HG02943 (cell line): ENCODE data around the gene SLC6A1.

Experiments
- ATAC-seq: cut with Tn5 transposase; IDR thresholded peaks from one replicate; pipeline ENCODE4 v1.9.1; 2021; ENCODE audit warnings: mild to moderate bottlenecking, low read depth, moderate library complexity; ENCODE audit not compliant: unreplicated experiment

Gene SLC6A1

DNA sequence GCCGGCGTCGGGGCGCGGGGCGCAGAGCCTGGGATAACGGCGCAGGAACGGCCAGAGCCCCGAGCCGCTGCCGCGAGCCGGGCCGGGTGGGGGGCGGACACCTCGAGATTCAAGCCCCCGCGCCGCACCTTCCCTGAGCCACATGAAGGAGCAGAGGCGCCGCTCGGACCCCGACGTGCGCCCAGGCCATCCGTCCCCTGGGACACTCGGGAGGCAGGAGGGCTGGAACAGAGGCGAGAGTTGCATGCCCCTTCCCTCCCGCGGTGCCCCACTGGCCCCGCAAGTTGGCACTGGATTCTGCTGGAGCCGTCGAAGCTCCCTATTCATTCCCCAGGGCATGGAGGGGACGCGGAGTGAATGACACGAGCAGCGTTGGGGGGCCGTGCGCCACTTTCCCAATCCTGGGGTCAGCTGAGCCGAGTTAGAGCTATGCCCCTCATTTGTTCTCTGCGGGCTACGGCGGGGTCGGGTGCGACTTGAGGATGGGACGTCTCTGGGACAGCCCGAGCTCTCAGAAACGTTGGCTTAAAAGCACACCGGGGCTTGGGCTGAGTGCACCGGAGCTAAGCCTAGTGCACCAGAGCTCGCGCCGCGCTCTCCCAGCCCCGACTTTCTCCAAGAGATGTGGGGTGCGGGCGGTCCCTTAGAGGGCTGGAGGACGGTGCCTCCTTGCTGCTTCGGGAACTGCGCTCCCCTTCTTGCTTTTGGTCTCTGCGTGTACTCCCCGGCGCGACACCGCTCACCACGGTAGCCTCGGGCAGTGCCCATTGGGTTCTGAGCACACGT is 588 bp downstream of the SLC6A1 start:
- ATAC-seq: no peak

GRCh38 chr3:10993729-10994065 is 1.1 kb downstream of the SLC6A1 start:
- ATAC-seq: no peak

DNA sequence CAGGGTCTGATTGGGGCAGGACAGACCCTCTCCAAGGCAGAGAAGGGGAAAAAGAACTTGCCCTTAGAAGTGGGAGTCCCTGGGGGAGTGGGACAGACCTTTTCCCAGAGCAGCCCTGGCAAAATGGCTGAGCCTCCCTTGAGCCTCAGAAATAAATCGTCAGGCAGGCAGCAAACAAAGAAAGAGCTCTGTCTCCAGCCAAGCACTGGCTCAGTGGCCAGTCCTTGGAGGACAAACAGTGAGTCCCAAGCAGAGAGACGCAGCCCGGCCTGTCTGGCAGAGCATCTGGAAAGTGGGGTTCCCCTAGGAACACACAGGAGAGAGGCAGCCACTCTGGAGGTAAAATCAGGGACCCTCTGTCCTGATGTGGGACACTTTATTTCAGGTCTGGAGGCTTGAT is 1.8 kb downstream of the SLC6A1 start:
- ATAC-seq: no peak

DNA sequence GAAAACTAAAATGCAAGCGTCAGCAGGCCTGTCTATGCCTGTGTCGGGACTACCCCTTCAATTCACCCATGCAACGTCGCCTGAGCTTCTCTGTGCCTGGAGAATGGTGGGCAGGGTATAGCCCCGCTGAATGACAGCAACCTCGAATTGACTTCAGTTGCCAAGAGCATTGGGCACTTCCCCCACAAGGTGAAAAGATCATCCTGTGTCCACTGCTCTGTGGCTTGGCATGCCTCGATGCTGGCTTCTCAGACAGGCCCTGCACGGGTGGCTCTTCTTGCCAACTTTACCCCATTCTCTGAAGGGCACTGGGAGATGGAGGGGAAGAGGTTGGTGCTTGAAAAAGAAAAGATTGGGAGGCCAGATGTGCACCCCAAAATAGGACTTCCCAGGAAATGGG is 3.3 kb downstream of the SLC6A1 start:
- no peak for ATAC-seq

- ATAC-seq: no peak
Observed at GRCh38 chr3:10996345-10997013, 3.9 kb downstream of the SLC6A1 start.

GRCh38 chr3:10997196-10997595 is 4.6 kb downstream of the SLC6A1 start:
- ATAC-seq: no peak

DNA sequence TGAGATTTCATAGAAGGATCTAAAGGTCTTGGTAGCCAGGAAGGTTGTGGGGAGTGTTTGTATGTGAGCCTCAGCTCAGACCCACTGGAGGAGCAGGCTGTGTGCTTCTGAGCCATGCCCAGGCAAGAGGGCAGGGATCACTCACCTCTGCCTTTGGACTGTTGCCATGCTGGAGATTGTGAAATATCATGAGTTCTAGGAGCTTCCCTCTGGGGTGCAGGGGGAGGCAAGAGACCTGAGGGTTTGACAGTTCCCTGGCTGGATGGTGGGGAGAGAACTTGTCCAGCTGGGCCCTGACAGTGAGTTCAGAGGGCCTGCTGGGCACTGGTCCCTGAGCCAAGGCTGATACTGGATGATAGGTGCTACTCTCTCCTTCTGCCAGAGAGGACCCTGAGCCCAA is 6.0 kb downstream of the SLC6A1 start:
- ATAC-seq: no peak

- ATAC-seq: no peak
Observed at GRCh38 chr3:10999221-11000107, 6.9 kb downstream of the SLC6A1 start.

DNA sequence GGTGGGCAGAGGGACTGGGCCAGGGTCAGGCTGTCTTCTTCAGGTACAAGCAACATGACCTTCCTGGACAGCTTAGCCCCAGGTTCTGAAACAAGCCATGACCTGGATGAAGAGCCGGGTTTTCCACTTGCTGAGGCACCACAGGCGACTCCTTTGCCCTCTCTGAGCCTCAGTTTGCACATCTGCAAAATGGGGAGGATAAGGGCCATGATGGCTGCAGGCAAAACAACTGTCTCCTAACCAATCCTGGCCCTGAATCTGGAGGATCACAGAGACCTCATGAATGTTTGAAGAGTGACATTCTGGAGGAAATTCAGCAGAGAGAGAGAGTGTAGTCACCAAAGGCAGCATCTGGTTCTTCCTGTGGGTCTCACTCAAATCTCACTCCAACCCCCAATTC is 8.0 kb downstream of the SLC6A1 start:
- ATAC-seq: no peak

DNA sequence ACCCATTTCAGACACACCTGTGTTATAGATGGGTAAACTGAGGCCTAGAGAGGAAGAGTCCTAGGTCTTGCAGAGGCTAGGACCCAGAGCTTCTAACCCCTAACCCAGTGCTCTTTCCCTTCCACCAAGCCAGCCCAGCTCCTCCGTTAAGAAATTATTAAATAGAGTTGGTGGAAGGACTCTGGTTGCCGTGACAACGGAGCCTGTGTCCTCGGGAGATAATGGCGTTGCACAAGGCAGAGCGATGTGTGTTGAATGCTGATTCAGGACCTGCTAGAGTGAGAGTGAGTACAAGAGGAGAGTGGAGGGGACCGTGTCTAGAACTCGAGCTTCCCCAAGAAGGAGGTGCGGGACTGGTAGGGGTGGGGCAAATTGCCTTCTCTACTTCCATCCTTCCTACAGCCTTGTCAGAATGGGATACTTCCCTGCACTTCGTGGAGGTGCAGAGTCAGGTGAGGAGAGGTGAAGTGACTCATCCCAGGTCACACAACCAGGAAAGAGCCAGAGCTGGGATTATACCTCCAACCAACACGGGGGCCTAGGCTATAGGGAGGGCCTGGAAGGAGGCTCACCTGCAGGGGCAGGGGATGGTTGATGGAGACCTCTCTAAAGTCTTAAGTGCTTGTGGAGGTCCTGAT is 8.6 kb downstream of the SLC6A1 start:
- no peak for ATAC-seq

DNA sequence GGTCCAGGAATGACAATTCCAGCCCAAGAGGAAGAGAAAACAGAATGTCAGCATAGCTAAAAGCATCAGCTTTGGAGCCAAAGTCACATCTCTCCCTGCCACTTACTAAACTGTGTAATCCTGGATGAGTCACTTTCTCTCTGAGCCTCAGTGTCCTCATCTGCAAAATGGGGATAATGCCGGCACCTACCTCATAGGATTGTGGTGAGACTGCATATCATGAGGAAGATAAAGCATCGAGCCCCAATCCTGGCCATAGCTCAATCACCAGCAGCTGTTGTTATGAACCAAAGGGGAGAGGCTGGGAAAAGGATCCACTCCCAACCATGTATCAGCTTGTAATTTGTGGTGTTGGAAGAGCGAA is 9.1 kb downstream of the SLC6A1 start:
- ATAC-seq: no peak

- ATAC-seq: no peak
Observed at GRCh38 chr3:11002371-11002807, 9.8 kb downstream of the SLC6A1 start.

GRCh38 chr3:11004563-11004962 is 12.0 kb downstream of the SLC6A1 start:
- no peak for ATAC-seq

DNA sequence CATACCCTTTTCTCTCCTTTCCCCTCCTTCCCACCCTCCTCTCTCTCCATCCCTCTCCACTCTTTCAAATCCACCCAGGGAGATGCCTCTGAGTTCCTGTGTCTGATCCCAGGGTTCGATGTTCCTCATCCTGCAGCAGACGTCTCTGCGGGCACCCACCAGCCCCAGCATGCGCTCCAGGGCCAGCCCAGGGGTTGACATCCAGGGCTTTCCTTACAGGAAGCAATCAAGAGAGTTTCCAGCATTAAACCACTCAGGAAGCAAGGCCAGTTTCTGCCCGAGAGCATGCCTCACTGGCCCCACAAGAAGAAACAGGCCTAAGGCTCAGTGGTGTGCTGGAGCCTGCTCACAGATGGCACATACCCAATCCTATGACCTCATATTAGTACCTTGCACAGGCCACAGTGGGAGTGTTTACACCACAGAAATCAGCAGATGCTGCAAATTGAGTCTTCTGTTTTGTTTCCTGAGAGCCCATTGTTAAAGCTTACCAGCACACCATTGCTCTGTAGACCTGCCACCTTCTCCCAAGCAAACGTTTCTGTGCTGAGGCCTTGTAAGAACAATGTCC is 13.2 kb downstream of the SLC6A1 start:
- no peak for ATAC-seq

DNA sequence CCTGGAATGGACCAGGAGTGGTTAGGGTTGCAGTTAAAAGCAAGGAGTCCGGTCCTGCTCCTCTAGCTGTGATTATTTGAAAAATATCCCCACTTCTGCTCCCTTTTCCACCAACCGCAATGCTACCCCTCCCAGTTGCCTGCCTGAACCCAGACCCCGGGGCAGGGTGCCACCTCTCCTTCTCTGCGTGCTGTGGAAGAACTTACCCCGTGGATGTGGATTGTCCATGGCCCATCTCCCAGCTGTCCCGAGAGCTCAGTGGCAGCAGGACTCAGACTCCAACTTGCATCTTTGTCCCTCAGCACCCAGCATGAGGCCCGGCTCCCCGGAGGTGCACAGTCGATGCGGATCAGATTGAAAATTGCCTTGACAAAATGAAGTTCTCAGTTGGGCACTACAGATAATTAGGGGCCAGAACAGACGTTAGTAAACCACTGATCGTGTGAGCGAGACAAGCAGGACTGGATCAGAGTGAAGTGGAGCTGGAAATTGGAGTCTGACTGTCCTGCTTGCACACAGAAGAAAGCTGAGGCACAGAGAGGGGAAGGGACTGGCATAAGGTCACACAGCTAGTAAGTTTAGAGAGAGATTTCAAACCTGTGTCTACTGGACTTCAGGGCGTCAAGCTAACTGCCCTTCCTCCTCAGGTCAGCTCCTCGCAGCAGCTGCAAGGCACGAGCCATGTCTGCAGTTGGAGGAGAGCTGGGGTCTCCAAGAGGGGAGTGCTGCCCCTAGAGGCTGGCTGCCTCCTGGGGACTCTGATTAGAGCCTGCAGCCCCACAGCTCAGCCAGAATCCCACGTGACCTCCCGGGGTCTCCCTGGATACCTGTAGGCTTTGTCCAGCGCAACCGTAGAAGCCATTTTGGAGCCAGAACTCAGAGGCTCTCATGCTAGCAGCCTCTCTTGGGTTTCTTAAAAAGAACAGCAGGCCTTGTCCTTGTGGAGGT is 14.7 kb downstream of the SLC6A1 start:
- no peak for ATAC-seq

DNA sequence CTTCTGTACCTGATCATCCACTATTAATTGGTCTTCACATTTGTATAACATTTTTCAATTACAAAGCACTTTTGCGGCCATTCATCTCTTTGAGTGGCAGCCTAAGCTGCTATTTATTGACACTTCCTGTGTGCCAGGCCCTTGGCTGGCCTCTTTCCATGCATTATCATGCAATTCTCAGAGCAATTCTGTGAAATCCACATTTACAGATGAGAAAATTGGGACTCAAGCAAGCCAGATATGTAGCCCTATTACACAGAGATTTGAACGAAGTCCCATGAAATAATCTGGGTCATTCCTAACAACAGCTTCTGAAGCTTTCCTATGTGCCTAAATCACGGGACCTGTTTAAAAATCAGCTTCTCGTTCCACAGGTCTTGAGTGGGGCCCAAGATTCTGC is 17.4 kb downstream of the SLC6A1 start:
- ATAC-seq: no peak

GRCh38 chr3:11010426-11011165 is 18.0 kb downstream of the SLC6A1 start:
- ATAC-seq: no peak

DNA sequence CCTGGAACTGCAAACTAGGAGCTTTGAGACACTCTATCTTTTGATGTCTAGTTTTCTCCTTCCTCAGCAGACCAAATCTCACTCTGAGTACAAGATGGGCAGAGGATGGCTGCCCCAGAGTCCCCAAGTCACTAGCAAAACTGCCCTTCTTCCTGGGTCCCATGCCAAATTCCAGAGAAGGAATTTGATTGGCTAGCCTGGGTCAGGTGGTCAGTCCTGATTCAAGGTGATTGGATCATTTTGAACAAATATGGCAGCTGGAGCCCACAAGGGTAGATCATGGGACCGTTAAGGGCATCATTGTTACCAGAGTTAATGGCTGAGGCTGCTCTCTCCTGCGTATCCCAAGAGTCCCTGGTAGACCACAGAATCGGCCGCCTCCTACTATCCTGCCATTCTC is 21.7 kb downstream of the SLC6A1 start:
- no peak for ATAC-seq

- no peak for ATAC-seq
Observed at GRCh38 chr3:11014752-11015151, 22.2 kb downstream of the SLC6A1 start.
